ENCODE measurements around the gene MEIKIN.

MEIKIN gene

DNA sequence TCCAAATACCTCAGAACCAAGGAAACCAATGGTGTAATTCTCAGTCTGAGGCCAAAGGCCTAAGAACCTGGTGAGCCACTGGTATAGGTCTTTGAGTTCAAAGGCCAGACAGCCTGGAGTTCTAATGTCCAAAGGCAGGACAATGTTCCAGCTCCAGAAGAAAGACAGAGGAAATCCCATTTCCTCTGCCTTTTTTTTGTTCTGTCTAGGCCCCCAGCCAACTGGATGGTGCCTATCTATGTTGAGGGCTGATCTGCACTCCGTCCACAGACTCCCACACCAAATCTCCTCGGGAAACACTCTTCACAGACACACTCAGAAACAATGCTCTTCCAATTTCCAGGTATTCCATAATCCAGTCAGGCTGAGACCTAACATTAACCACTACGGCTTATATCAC, 178.8 kb downstream of the MEIKIN start:
- DNase-seq = no peak

- DNase-seq = no peak
These were observed 180.2 kb downstream of the MEIKIN start for GRCh38 chr5:131765261-131765660.

DNA sequence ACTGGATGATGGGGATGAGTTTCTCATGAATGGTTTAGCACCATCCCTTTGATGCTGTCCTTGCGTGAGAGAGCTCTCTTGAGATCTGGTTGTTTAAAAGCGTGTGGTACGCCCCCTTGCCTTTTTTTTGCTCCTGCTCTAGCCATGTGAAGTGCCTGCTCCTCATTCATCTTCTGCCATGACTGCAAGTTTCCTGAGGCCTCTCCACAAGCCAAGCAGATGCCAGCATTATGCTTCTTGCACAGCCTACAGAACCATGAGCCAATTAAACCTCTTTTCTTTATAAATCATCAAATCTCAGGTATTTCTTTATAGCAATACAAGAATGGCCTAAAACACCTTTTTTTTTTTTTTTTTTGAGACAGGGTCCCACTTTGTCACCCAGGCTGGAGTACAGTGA, 181.5 kb downstream of the MEIKIN start:
- DNase-seq = no peak

GRCh38 chr5:131760793-131761192, 184.7 kb downstream of the MEIKIN start:
- DNase-seq = no peak

DNA sequence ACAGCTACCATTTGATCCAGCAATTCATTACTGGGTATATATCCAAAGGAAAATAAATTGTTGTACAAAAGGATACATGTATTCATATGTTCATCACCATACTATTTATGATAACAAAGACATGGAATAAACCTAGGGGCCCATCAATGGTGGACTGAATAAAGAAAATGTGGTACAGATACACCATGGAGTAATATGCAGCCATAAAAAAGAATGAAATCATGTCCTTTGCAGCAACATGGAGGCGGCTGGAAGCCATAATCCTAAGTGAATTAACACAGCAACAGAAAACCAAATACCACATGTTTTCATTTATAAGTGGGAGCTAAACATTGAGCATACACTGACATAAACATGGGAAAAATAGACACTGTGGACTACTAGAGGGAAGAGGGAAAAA, 185.8 kb downstream of the MEIKIN start:
- DNase-seq = no peak

DNA sequence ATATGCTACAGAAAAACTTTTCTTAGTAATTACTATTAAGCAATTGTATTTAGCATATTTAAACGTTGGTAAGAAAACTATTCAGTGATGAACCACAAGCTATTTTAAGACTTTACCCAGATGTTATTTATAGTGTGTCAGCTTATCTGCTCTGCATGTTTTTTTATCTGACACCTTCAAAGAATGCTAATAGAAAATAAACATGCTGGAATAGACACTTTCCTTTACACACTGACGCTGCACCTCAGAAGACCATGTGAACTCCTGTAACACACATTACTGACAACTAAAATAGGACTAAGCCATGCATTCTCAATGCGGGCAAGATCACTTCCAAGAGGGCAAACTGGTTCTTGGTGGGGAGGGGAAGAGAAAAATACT, 187.0 kb downstream of the MEIKIN start:
- no peak for DNase-seq

- DNase-seq = no peak
These were observed 187.5 kb downstream of the MEIKIN start for GRCh38 chr5:131757830-131758519.
